ENCODE measurements around the gene WFDC1.

Gene WFDC1

DNA sequence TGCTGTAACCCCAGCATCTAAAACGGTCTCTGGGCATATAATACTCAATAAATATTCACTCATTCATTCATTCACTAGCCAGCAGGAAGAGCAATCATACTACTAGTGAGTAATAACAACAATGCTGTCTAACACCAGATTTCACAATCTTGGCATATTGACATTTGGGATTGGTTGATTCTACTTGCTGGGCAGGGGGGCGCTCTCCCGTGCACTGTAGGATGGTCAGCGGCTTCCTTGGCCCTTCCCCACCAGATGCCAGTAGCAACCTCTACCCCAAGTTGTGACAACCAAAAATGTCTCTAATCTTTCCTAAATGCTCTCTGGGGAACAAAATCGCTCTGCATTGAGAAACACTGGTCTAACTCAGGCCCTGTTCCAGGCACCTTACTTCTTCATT, 20.7 kb downstream of the WFDC1 start:
- Histone ChIP-seq H3K4me1 (ENCODE audit: low read length) (no peaks in the 10 kb centered on the region), H3K79me2 (ENCODE audit: low read length) (no peaks in the 10 kb centered on the region), H3K4me3 (ENCODE audit: low read length) (no peak overlapping the region), H3K27me3 (ENCODE audit: low read depth, low read length) (peaks cover 2% of the 10 kb centered on the region; the same call in 1 of the 2 replicates), H3K9me3 (ENCODE audit: insufficient read depth, low read length) (no peaks in the 10 kb centered on the region), H3K36me3 (replicated peaks; ENCODE audit: low read depth, low read length) (no peaks in the 10 kb centered on the region), H3K4me2 (ENCODE audit: low read length) (no peak overlapping the region), H2AFZ (ENCODE audit: low read depth, low read length) (no peak overlapping the region), H3K9ac (ENCODE audit: low read length) (no peak overlapping the region), H3K27ac (ENCODE audit: low read length) (no peak overlapping the region), H4K20me1 (ENCODE audit: insufficient read depth, low read length) (no peaks in the 10 kb centered on the region)
- no peak for TF ChIP-seq EZH2phosphoT487 (IDR thresholded peaks at IDR 0.05; ENCODE audit: low read depth)
- TF ChIP-seq, protein P1, sequence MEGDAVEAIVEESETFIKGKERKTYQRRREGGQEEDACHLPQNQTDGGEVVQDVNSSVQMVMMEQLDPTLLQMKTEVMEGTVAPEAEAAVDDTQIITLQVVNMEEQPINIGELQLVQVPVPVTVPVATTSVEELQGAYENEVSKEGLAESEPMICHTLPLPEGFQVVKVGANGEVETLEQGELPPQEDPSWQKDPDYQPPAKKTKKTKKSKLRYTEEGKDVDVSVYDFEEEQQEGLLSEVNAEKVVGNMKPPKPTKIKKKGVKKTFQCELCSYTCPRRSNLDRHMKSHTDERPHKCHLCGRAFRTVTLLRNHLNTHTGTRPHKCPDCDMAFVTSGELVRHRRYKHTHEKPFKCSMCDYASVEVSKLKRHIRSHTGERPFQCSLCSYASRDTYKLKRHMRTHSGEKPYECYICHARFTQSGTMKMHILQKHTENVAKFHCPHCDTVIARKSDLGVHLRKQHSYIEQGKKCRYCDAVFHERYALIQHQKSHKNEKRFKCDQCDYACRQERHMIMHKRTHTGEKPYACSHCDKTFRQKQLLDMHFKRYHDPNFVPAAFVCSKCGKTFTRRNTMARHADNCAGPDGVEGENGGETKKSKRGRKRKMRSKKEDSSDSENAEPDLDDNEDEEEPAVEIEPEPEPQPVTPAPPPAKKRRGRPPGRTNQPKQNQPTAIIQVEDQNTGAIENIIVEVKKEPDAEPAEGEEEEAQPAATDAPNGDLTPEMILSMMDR (IDR thresholded peaks at IDR 0.05; ENCODE audit: low read depth, low read length): no peak

DNA sequence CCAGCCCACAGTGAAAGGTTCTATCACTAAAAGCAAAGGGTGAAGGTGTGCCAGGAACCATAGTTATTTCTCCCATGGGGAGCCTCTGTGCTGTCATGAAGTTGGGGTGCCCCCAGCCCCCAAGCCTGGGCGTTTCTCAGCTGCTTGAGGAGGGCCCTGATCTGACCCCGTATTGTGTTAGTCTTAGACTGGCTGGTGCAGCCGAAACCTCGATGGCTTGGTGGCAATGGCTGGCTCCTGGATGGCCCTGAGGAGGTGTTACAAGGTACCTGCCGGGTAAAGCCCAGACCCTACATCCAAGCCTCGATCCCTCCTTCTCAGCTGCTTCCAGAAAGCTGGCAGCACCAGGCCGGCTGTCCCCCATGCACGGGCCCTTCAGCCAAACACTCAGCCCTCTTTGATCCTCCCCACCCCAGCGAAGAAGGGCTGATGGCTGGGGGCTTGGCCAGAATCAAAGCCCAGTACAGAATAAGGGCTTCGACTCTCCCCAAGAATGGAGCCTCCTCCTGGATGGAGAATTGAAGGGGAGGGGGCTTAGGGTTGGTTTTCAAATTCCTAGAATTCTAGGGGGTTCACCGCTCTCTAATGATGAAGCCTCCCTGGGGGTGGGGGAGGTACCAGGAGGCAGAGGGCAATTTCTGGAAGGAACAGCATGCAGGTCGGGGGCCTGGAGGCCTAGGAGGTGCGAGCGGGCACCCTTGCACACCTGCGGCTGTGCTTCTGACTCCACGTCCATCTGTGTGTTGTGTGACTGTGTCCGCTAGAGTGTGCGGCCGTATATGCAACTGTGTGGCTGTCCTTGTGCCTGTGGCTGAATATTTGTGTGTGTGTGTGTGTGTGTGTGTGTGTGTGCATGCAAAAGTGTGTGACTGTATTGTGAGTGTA, 23.7 kb downstream of the WFDC1 start:
- H3K79me2 ChIP-seq (ENCODE audit: low read length): no peaks in the 10 kb centered on the region
- H4K20me1 ChIP-seq (ENCODE audit: insufficient read depth, low read length): no peaks in the 10 kb centered on the region
- H3K9ac ChIP-seq (ENCODE audit: low read length): no peak overlapping the region
- H3K4me1 ChIP-seq (ENCODE audit: low read length): no peaks in the 10 kb centered on the region
- peaks cover 5% of the 10 kb centered on the region; the same call in 1 of the 2 replicates for H3K27me3 ChIP-seq (ENCODE audit: low read depth, low read length)
- no peak overlapping the region for H3K4me3 ChIP-seq (ENCODE audit: low read length)
- no peaks in the 10 kb centered on the region for H3K36me3 ChIP-seq (replicated peaks; ENCODE audit: low read depth, low read length)
- H2AFZ ChIP-seq (ENCODE audit: low read depth, low read length): no peak overlapping the region
- H3K9me3 ChIP-seq (ENCODE audit: insufficient read depth, low read length): no peaks in the 10 kb centered on the region
- H3K27ac ChIP-seq (ENCODE audit: low read length): no peak overlapping the region
- no peak overlapping the region for H3K4me2 ChIP-seq (ENCODE audit: low read length)
- TF ChIP-seq EZH2phosphoT487 (IDR thresholded peaks at IDR 0.05; ENCODE audit: low read depth): no peak
- TF ChIP-seq, protein P1 (IDR thresholded peaks at IDR 0.05; ENCODE audit: low read depth, low read length): no peak

DNA sequence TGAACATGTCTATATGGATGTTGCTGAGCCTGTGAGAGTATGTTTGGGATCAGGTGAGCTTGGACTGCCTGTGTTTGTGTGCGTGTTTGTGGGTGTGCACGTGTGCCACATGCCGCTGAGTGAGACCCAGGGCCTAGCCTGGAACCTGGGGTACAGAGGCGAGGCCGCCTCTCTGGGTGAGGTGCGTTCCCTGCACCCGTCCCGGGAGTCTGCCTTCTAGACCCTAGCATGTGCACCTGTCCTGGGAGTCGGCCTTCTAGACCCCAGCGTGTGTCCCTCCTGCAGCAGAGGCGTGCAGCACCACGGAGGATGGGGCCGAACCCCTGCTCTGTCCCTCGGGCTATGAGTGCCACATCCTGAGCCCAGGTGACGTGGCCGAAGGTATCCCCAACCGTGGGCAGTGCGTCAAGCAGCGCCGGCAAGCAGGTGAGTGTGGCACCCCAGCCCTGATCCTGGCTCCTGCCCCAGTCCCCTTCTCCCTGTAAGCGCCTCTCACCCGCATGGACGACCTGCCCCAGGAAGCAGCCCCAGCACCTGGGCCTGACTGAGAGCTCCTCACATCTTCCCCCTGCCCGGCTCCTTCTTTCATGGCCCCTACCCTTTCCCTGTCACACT, 24.6 kb downstream of the WFDC1 start:
- no peaks in the 10 kb centered on the region for H4K20me1 ChIP-seq (ENCODE audit: insufficient read depth, low read length)
- H3K9me3 ChIP-seq (ENCODE audit: insufficient read depth, low read length): no peaks in the 10 kb centered on the region
- H3K36me3 ChIP-seq (replicated peaks; ENCODE audit: low read depth, low read length): no peaks in the 10 kb centered on the region
- peaks cover 5% of the 10 kb centered on the region; the same call in 1 of the 2 replicates for H3K27me3 ChIP-seq (ENCODE audit: low read depth, low read length)
- H3K4me1 ChIP-seq (ENCODE audit: low read length): no peaks in the 10 kb centered on the region
- TF ChIP-seq, protein P1 (IDR thresholded peaks at IDR 0.05; ENCODE audit: low read depth, low read length): no peak
- no peak for TF ChIP-seq EZH2phosphoT487 (IDR thresholded peaks at IDR 0.05; ENCODE audit: low read depth)
- H3K4me2 ChIP-seq (ENCODE audit: low read length): no peak overlapping the region
- H3K79me2 ChIP-seq (ENCODE audit: low read length): no peaks in the 10 kb centered on the region
- no peak overlapping the region for H2AFZ ChIP-seq (ENCODE audit: low read depth, low read length)
- no peak overlapping the region for H3K4me3 ChIP-seq (ENCODE audit: low read length)
- no peak overlapping the region for H3K9ac ChIP-seq (ENCODE audit: low read length)
- no peak overlapping the region for H3K27ac ChIP-seq (ENCODE audit: low read length)

DNA sequence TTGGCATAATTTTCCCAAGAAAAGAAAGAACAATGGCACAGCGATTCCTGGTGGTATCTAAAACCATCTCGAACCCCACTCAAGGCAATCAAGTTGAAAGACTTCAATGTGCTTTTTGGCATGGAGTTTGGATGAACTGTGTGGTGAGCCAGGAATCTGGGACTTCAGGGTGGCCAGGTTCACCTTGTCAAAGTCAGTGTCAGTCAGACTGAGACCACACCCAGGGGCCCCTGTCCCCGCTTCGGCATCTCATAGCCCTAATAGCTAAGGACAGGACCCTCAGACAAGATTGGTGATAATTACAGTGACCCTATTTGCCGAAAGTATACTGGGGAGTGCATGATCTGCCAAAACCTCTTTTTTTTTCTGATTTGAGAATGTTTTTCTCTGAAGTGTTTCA, 25.8 kb downstream of the WFDC1 start:
- H2AFZ ChIP-seq (ENCODE audit: low read depth, low read length): no peak overlapping the region
- no peaks in the 10 kb centered on the region for H3K79me2 ChIP-seq (ENCODE audit: low read length)
- H3K36me3 ChIP-seq (replicated peaks; ENCODE audit: low read depth, low read length): no peaks in the 10 kb centered on the region
- H3K9ac ChIP-seq (ENCODE audit: low read length): no peak overlapping the region
- H3K27me3 ChIP-seq (ENCODE audit: low read depth, low read length): peaks cover 5% of the 10 kb centered on the region; the same call in 1 of the 2 replicates
- no peak overlapping the region for H3K4me2 ChIP-seq (ENCODE audit: low read length)
- H3K4me3 ChIP-seq (ENCODE audit: low read length): no peak overlapping the region
- H4K20me1 ChIP-seq (ENCODE audit: insufficient read depth, low read length): no peaks in the 10 kb centered on the region
- H3K4me1 ChIP-seq (ENCODE audit: low read length): no peaks in the 10 kb centered on the region
- H3K27ac ChIP-seq (ENCODE audit: low read length): no peak overlapping the region
- TF ChIP-seq EZH2phosphoT487 (IDR thresholded peaks at IDR 0.05; ENCODE audit: low read depth): no peak
- TF ChIP-seq, protein P1 (IDR thresholded peaks at IDR 0.05; ENCODE audit: low read depth, low read length): no peak
- no peaks in the 10 kb centered on the region for H3K9me3 ChIP-seq (ENCODE audit: insufficient read depth, low read length)

Measured in OCI-LY3 (cell line).